CD4-positive, alpha-beta T cell treated with Interleukin-15 for 4 hours (primary cell): Measurements from ENCODE around the gene TTYH3.

Source experiments
- DNase-seq: peaks from one replicate; pipeline ENCODE4 v3.0.0-alpha.2; 2020; ENCODE audit warnings: low spot score

TTYH3 gene

DNA sequence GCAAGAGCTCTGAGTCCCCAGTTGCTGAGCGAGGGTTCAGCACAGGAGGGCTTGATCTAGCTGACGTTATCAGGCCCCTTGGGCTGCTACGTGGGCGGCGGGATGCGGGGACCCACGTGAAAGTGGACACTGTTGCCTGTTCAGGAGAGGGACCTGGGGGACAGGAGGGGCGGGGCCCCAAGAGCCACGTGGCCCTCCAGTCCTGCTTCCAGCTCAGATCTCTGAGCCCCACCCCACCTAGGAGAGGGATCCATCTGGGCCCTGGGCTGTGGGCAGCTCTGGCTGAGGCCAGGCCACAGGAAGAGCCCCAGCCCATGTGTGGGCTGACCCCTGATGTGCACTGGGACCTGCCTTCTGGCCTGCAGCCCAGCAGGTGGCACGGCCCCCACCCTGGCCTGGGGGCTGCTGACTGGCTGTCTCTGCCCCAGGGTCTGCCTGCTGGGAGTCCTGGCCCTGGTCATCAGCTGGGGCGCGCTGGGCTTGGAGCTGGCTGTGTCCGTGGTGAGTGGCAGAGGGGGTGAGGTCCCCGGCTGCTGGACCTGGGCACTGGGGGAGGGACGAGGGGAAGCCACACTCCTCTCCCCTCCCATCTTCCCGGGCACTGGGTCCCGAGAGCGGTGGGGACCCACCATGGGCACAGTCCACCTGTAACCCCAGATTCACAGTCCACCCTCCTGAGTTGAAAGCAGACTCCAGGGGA lies 17.5 kb downstream of the TTYH3 start:
- no peak for DNase-seq

GRCh38 chr7:2649991-2650390 lies 18.2 kb downstream of the TTYH3 start:
- no peak for DNase-seq

DNA sequence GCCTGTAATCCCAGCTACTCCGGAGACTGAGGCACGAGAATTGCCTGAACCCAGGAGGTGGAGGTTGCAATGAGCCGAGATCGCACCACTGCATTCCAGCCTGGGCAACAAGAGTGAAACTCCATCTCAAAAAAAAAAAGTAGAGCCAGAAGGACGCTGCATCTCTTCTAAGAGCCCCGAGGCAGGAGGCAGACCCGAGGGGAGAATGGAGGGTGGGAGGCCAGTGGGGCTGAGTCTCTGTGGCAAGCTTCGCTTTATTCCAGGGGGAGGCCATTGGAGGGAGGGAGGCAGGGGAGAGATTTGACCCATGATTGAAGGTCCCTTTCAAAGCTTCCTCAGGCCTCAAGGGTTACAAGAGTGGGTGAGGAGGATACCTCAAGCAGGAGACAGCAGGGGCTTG lies 18.7 kb downstream of the TTYH3 start:
- no peak for DNase-seq

- DNase-seq: no peak
Observed at GRCh38 chr7:2651336-2651735, 19.6 kb downstream of the TTYH3 start.

DNA sequence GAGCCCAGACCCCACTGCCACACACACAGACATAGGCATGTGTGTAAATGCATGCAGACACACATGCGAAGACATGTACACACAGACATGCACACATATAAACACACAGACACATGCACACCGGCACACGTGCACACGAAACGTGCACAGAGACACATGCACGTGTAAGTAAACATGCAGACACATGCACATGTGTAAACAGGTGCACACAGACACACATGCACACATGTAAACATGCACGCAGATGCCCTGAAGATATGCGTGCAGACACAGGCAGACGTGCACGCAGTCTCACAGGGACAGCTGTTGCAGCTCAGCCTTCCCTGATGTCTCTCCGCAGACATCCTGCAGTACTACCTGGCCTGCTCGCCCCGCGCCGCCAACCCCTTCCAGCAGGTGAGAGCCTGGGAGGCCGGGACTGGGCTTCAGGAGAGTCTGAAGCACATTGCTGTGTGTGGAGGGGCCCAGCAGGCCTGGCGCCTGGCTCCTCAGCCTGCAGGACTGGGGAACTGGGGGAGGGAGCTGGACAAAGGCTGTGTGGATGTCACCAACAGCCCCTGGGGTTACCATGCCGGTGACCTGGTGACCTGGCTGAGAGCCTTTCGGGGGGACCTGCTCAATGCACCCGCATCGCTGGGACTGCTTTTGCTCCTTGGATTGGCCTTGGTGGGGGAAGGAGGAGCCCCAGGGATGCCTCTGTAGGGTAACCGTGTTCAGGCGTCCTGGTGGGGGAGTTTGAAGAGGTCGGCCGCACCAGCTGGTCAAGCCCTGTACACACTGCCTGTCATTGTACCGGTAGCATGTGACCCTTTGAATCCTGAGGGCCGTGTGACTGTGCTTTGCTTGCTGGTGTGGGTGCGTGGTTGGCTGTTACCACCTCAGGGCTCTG lies 20.3 kb downstream of the TTYH3 start:
- DNase-seq: no peak

DNA sequence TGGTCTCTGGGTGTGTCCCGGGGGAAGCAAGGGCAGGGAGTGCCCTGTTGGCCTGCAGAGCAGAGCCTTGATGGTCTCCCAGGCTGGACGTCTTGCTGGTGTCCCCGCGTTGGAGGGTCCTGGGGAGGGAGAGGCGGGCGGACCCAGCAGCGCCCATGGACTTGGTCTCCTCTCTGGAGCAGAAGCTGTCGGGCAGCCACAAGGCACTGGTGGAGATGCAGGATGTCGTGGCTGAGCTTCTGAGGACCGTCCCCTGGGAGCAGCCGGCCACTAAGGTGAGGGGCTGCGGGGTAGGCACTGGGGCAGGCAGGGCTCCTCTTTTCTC lies 20.9 kb downstream of the TTYH3 start:
- no peak for DNase-seq

DNA sequence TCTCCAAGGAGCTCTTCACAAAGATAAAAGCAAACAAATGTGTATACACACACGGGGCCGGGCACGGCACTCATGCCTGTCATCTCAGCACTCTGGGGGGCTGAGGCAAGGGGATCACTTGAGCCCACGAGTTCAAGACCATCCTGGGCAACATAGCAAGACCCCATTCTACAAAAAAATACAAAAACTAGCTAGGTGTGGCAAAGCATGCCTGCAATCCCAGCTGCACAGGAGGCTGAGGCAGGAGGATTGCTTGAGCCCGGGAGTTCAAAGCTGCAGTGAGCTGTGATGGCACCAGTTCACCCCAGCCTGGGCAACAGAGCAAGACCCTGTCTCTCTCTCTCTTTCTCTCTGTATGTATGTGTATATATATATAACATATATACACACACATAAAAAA lies 22.3 kb downstream of the TTYH3 start:
- DNase-seq: no peak

DNA sequence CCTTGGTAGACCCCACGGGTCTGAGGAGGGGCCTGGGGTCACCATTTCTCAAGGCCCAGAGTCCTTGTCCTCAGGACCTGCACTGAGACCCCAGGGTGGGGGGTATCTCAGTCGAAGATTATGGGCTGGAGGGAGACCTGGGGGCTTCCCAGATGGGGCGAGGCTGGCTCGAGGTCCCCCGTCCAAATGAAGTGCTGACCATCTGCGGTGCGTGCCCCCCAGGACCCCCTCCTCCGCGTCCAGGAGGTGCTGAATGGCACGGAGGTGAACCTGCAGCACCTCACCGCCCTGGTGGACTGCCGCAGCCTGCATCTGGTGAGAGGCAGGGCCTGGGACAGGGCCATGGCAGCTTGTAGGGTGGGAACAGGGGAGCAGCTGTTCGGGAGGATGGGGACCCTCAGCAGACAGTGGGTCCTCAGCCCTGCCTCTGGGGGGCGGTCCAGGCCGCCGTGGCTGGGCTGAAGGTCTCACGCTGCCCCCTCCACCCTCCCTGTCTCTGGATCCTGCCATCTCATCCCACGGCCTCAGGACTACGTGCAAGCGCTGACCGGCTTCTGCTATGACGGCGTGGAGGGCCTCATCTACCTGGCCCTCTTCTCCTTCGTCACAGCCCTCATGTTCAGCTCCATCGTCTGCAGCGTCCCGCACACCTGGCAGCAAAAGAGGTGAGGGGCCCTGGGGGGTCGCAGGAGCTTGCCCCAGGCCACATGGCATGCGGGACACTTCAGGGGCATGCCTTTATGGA lies 24.3 kb downstream of the TTYH3 start:
- DNase-seq: no peak

DNA sequence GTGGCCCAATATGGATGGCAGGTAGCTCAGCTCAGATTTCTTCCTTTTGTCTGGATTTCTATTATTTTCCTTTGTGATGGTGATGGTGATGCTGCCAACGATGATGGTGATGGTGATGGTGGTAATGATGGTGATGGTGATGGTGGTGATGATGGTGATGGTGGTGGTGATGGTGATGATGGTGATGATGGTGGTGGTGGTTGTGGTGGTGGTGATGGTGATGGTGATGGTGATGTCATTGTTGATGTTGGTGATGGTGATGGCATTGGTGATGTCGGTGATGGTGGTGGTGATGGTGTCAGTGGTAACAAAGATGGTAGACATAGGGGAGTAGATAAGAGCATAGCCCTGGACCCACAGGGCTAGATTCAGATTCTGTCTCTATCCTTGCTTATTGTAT lies 25.4 kb downstream of the TTYH3 start:
- no peak for DNase-seq

DNA sequence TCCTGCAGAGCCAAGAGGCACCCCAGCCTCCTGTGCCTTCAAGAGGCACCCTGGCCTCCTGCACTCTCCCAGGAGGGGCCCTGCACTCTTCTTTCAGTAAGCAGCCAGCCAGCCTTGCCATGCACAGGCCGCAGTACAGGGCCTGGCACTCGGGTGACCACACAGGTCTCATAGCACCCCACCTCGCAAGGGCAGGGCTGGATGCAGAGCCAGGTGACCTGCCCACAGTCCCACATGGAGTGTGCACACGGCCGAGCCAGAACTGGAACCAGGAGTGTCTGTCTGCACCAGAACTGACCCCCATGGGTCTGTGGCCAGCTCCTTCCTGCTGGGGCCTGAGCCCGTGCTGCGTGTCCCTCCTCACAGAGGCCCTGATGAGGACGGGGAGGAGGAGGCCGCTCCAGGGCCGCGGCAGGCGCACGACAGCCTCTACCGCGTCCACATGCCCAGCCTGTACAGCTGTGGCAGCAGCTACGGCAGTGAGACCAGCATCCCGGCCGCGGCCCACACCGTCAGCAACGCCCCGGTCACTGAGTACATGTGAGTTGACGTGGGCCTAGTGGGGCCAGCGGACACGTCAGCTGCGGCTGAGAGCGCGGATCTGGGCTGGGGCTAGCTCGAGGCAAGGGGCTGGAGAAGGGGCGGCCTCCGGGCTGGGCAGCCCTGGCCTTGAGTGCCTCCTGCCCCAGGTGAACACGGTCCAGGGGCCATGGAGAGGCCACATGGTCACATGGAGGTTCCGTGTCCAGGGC lies 26.3 kb downstream of the TTYH3 start:
- no peak for DNase-seq

DNA sequence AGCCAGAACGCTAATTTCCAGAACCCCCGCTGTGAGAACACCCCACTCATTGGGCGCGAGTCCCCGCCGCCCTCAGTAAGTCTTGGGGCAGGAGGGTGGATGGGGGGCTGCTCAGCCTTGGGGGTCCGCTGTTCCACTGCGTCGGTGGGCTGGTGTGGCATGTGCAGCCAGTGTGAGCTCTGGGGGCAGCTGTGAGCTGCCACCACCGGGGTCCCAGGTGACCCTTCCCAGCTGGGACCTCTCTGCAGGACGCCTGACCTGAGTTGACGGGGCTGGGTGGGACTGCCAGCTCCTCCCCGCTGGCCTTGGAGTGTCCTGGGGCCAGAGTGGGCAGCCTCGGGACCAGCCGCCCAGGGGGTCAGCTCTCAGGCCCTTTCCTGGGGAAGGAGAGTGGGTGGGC lies 27.2 kb downstream of the TTYH3 start:
- DNase-seq: no peak

DNA sequence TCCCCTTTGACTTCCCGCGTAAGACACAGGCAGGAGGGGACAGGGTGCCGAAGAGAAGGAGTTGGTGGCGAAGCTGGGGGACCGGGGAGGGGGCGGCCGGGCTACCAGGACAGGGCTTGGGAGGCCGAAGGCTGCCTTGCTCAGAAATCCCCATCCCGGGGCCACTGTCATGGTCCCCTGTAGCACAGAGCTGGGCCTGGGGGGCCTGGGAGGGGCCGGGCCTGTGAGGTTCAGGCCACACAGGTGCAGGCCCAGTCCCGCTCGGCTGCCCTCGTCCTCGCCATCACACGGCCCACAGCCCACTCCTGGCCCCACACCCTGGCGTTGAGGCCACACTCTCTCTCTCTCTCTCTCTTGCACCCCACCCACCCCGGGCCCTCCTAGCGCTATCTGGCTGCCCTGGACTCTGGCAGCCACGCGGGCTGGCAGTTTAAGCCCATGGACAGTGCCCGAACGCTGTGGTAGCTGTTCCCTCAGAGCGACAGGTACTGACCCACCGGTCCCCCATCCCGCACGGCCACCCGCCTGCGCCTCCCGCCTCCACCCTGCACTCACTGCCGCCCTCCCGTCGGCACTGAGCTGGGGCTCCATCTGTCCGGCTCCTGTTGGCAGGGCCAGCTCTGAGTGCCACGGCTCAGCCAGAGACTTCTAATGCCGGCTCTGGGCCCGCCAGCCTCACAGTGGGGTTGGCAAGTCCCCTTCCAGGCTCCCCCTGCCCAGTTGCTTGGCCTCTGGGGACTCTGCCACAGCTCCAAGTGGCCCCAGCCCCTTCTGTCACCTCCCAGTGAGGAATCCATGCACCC lies 28.0 kb downstream of the TTYH3 start:
- no peak for DNase-seq

GRCh38 chr7:2660359-2661095 lies 28.7 kb downstream of the TTYH3 start:
- no peak for DNase-seq

DNA sequence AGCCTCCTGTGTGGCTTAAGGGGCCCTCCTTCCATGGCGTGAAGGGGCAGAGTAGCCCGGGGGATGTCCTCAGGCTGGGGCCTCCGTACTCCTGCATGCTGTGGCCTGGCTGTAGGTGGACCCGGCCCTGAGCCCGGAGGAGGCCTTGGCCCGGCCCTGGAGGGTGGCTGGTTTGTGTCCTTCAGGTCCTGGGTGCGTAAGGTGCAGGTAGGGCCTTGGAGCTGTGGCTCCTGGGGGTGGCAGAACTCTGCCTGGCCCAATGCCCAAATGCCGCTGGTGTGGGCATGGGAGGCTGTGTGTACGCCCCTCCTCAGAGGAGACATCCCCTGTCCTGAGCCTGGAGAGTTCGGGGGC lies 29.3 kb downstream of the TTYH3 start:
- DNase-seq: no peak

DNA sequence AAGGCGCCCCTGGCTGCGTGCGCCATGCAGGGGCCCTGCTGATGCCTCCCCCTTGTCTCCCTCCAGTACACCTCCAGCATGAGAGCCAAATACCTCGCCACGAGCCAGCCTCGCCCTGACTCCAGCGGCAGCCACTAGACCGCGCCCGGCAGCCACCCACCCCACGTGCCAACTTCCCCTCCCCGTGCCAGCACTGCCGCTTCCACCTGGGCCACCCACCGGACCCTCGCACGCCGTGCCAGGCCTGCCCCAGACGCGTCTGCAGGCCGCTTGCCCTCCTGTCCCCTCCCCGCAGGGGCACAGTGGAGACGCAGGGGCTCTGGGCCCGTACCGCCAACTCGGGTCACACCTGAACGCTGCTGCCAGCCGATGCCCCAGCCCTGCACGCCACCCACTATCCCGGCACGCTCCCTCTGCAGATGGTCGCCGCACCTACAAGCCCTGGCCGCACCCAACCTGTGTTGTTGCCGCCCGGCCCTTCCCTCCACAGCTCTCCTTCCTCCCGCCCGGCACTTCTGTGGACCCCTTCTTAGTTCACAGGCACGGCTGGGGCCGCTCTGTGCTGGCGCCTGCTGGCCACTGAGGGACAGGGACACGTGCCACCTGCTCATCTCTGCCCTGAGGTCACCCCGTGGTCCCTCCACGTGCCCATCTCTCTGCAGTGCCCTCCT lies 30.0 kb downstream of the TTYH3 start:
- DNase-seq: no peak

DNA sequence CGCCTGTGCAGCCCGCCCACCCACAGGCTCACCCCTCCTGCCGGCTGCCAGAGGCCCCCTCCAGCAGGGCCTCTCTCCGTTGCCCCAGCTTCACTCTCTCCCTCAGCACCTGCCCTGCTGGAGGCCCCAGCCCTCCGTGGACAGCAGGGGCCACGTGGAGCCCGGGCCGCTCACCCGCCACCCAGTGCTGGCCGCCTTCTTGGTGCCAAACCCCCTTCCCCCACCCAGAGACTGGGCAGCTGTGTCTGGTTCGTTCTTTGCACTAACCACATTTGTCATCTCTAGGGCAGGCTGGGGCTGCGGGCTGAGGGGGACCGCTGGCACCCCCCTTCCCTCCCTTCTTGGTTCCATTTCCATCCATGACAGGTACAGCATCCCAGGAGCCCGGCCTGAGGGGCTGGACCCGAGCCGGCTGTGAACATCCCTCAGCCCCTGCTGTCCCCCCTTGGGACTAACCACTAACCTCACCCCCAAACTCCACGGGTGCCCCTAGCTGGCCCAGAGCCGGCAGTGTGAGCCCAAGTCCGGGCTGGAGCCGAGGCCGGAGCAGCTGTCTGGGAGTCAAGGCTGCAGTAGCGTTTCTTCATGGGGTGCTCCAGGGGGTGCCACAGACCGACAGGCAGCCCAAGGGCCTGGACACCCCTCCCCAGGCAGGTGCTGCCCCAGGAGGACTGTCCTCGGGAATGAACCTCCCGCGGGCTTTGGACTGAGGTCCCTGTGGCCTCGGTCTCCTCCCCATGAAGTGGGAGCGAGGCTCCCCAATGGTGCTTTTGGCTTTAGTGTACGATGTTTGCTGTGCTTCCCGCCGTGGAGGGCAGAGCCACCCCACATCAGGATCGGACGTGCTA lies 30.7 kb downstream of the TTYH3 start:
- no peak for DNase-seq

GRCh38 chr7:2663121-2663886 lies 31.5 kb downstream of the TTYH3 start:
- no peak for DNase-seq

- DNase-seq: no peak
Observed at GRCh38 chr7:2663960-2664359, 32.2 kb downstream of the TTYH3 start.
